Measurements from ENCODE around the gene APOBEC3G.
"Not testable (repeated sequence)": the region's sequence is repeated elsewhere in the genome, so short reads cannot be mapped to it uniquely, and the experiment has no call there.

The APOBEC3G gene

DNA sequence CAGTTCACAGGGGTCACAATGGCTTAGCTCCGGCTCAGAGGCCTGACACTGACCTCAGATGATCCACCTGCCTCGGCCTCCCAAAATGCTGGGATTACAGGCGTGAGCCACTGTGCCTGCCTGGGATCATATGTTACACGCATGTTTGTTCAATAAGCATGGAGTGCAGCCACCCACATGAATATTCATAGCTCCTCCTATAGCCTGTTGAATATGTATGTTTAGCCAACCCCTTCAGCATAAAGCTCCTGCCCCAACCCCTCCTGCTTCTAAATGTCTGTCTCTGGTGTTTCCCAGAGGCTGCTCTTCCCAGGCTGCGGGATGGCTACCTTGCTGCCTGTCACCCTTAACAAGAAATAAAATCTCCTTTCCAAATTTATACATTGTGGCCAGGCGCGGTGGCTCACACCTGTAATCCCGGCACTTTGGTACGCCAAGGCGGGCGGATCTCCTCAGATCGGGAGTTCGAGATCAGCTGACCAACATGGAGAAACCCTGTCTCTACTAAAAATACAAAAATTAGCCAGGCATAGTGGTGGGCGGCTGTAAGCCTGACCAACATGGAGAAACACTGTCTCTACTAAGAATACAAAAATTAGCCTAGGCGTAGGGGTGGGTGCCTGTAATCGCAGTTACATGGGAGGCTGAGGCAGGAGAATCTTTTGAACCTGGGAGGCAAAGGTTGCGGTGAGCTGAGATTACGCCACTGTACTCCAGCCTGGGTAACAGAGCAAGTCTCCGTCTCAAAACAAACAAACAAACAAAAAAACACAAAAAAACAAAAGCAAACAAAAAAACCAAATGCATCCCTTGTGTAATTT, 37.6 kb upstream of the APOBEC3G start:
- in situ Hi-C loops (cut with MboI; ENCODE audit: low pct_unique_long_range_greater_than_20kb, low sequenced_read_pairs, unreplicated experiment) = no loop called here
- DNase-seq (ENCODE audit: low spot score) = no peak
- TF ChIP-seq CTCF (IDR thresholded peaks at IDR 0.05; ENCODE audit: extremely low read depth, insufficient read depth, missing control alignments) = no peak

DNA sequence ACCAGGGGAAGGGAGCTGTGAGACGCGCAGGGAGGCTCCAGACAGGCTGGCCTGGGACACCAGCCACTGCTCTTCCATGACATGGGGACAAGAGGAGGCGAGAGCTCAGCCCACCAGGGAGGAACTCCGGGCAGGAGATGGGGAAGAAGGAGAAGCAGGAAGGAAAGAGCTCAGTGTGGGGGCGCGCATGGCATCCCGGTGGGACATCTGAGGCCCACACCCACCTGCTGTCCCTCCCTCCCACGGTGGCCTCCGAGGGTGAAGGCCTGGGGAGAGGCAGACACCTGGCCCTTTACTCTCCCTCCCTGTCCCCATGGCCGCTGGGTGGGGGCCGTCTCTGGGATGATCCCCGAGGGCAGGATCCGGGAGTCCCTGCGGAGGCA, 36.9 kb upstream of the APOBEC3G start:
- DNase-seq (ENCODE audit: low spot score); in situ Hi-C loops (cut with MboI; ENCODE audit: low pct_unique_long_range_greater_than_20kb, low sequenced_read_pairs, unreplicated experiment): not testable (repeated sequence)

DNA sequence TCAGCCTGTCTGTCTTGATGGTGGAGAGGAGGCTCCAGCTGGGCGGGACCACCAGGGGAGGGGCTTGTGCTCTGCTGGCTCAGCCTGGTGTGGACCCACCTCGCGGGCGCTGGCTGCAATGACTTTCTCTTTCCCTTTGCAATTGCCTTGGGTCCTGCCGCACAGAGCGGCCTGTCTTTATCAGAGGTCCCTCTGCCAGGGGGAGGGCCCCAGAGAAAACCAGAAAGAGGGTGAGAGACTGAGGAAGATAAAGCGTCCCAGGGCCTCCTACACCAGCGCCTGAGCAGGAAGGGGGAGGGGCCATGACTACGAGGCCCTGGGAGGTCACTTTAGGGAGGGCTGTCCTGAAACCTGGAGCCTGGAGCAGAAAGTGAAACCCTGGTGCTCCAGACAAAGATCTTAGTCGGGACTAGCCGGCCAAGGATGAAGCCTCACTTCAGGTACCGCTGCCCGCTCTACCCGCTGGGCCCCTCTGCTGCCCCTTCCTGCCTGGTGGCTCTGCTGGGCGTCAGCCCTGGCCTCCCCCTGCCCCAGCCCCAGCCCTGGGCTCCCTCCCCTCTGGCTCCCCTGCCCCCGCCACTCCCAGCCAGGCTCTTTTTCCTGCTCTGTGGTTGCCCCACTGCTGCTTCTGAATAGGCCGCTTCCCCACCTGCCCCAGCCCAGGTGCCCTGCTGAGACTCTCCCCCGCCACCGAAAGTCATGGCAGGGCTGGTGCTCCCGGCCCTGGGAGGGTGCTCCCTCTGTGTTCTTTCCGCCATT, 36.4 kb upstream of the APOBEC3G start, which contains the start of gene APOBEC3F:
Gene APOBEC3F, plus strand, starts transcription at position 327 of the 759 bp plus-strand sequence. Its CDS starts 97 bp downstream, at position 424.
- DNase-seq (ENCODE audit: low spot score); in situ Hi-C loops (cut with MboI; ENCODE audit: low pct_unique_long_range_greater_than_20kb, low sequenced_read_pairs, unreplicated experiment): not testable (repeated sequence)
- peak; percentile 4 for TF ChIP-seq CTCF (IDR thresholded peaks at IDR 0.05; ENCODE audit: extremely low read depth, insufficient read depth, missing control alignments)

GRCh38 chr22:39041908-39042307, 35.2 kb upstream of the APOBEC3G start:
- TF ChIP-seq CTCF (IDR thresholded peaks at IDR 0.05; ENCODE audit: extremely low read depth, insufficient read depth, missing control alignments) = no peak
- no peak for DNase-seq (ENCODE audit: low spot score)

DNA sequence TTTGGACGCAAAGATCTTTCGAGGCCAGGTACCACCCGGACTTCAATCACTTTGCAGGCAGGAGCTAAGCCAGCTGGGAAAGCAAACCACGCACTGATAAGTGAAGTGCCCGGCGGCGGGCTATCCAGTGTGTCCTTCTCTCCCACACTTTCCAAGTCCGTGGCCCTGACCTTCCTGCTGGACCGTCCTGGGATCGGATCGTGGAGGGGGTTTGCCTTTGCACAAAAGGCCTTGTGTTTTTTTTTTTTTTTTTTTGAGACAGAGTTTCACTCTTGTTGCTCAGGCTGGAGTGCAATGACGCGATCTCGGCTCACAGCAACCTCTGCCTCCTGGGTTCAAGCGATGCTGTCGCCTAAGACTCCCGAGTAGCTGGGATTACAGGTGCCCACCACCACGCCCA, 34.0 kb upstream of the APOBEC3G start:
- DNase-seq (ENCODE audit: low spot score); in situ Hi-C loops (cut with MboI; ENCODE audit: low pct_unique_long_range_greater_than_20kb, low sequenced_read_pairs, unreplicated experiment): not testable (repeated sequence)

More at GRCh38 chr22:39041908-39042307, 35.2 kb upstream of the APOBEC3G start:
- in situ Hi-C loops (cut with MboI; ENCODE audit: low pct_unique_long_range_greater_than_20kb, low sequenced_read_pairs, unreplicated experiment) = no loop called here

- DNase-seq (ENCODE audit: low spot score); in situ Hi-C loops (cut with MboI; ENCODE audit: low pct_unique_long_range_greater_than_20kb, low sequenced_read_pairs, unreplicated experiment): not testable (repeated sequence)
Measured at GRCh38 chr22:39045136-39045535, 31.9 kb upstream of the APOBEC3G start.

DNA sequence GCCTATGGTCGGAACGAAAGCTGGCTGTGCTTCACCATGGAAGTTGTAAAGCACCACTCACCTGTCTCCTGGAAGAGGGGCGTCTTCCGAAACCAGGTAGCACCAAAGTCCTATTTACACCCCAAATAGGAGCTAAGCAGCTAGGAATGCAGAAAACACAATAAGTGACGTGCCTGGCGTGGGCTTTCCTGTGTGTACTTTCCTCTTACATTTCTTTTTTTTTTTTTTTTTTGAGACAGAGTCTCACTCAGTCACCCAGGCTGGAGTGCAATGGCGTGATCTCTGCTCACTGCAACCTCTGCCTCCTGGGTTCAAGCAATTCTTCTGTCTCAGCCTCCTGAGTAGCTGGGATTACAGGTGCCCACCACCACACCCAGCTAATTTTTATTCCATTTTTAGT, 27.6 kb upstream of the APOBEC3G start:
- DNase-seq (ENCODE audit: low spot score); in situ Hi-C loops (cut with MboI; ENCODE audit: low pct_unique_long_range_greater_than_20kb, low sequenced_read_pairs, unreplicated experiment): not testable (repeated sequence)

GRCh38 chr22:39051844-39052495, 25.1 kb upstream of the APOBEC3G start:
- DNase-seq (ENCODE audit: low spot score); in situ Hi-C loops (cut with MboI; ENCODE audit: low pct_unique_long_range_greater_than_20kb, low sequenced_read_pairs, unreplicated experiment): not testable (repeated sequence)

- DNase-seq (ENCODE audit: low spot score) = no peak
- in situ Hi-C loops (cut with MboI; ENCODE audit: low pct_unique_long_range_greater_than_20kb, low sequenced_read_pairs, unreplicated experiment) = no loop called here
- no peak for TF ChIP-seq CTCF (IDR thresholded peaks at IDR 0.05; ENCODE audit: extremely low read depth, insufficient read depth, missing control alignments)
Measured at GRCh38 chr22:39055658-39056057, 21.4 kb upstream of the APOBEC3G start.

DNA sequence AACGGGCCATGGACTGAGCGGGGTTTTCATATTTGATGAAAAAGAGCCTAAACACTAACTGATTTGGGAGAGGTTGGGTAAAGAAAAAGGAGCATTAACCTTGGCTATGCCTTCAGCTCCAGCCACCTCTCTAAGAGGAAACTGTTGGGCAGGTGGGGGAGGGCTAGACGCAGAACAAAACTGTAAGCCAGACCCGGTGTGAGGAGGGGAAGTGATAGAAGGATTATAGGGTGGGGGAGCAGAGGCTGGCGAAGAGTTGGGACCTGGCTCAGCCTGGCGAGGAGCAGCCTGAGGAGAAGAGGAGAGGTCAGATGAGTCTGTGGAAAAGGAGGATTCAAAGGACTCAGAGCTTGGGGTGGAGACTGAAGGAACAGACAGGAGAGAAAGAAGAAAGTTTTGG, 15.8 kb upstream of the APOBEC3G start:
- DNase-seq (ENCODE audit: low spot score); in situ Hi-C loops (cut with MboI; ENCODE audit: low pct_unique_long_range_greater_than_20kb, low sequenced_read_pairs, unreplicated experiment): not testable (repeated sequence)

- DNase-seq (ENCODE audit: low spot score); in situ Hi-C loops (cut with MboI; ENCODE audit: low pct_unique_long_range_greater_than_20kb, low sequenced_read_pairs, unreplicated experiment): not testable (repeated sequence)
Measured at GRCh38 chr22:39061951-39062350, 15.1 kb upstream of the APOBEC3G start.

- in situ Hi-C loops (cut with MboI; ENCODE audit: low pct_unique_long_range_greater_than_20kb, low sequenced_read_pairs, unreplicated experiment) = not testable (repeated sequence)
Measured at GRCh38 chr22:39063904-39064303, 13.2 kb upstream of the APOBEC3G start.

More at GRCh38 chr22:39063904-39064303, 13.2 kb upstream of the APOBEC3G start:
- not testable (repeated sequence) for DNase-seq (ENCODE audit: low spot score)
